T-cell (primary cell): ENCODE measurements around the gene ANKRD45. TPM values are rescaled to one million over a fixed set of nuclear protein-coding genes. Genes with fewer than 3 reads are reported as not detected.
A peak's percentile ranks its signal among the peaks of the same experiment; 100 is the strongest.

ENCODE experiments used
- ATAC-seq, 4 experiments: fragments of 200-7000 bp in 3 of 4; fragments of 150-1000 bp in 1 of 4; cut with Tn5 transposase; replicated peaks in 1 of 4; 1 replicate in 3 of 4; 2 replicates in 1 of 4; pipeline ENCODE4 v1.10.0; 2021; ENCODE audit warnings: moderate library complexity in 3 of 4, mild to moderate bottlenecking in 2 of 4, moderate number of reproducible peaks in 1 of 4
- CTCF ChIA-PET, 2 donors: fragments of 300-600 bp; sonication (Branson Sonifier 250); formaldehyde crosslinking; loops; one replicate each; lab custom pipeline; 2022; ENCODE audit warnings: antibody characterized with exemption in 2 of 2; lab: Charles Lee
- POLR2A ChIA-PET, 2 donors: fragments of 300-600 bp; sonication (Branson Sonifier 250); formaldehyde crosslinking; loops; one replicate each; lab custom pipeline; 2022; ENCODE audit warnings: antibody characterized with exemption in 2 of 2; lab: Charles Lee
- DNase-seq, 35 experiments: peaks; one replicate each; pipeline versions ENCODE4 v3.0.0 to v3.0.0-alpha.2; 2013 to 2023
- H3K27ac ChIP-seq: one replicate; pipeline ENCODE4 v1.5.1; 2013; ENCODE audit warnings: low read length
- H3K27me3 ChIP-seq, 2 experiments: replicated peaks in 1 of 2; 1 replicate in 1 of 2; 2 replicates in 1 of 2; pipeline versions ENCODE4 v1.6.1 to v1.7.0; 2013; ENCODE audit warnings: low read length in 1 of 2, mixed read lengths in 1 of 2; ENCODE audit not compliant: control insufficient read depth in 2 of 2, insufficient read depth in 2 of 2; ENCODE audit errors: extremely low read depth in 1 of 2
- H3K36me3 ChIP-seq, 2 donors: 1 replicate in 1 of 2; 2 replicates in 1 of 2; pipeline versions ENCODE4 v1.6.1 to v1.7.0; 2013; ENCODE audit warnings: low read length in 1 of 2; ENCODE audit not compliant: control insufficient read depth in 2 of 2, insufficient read depth in 1 of 2; ENCODE audit errors: extremely low read depth in 1 of 2
- H3K4me1 ChIP-seq, 2 experiments: 1 replicate in 1 of 2; 2 replicates in 1 of 2; pipeline versions ENCODE4 v1.6.1 to v1.7.0; 2013; ENCODE audit warnings: low read length in 2 of 2, mixed read lengths in 1 of 2; ENCODE audit not compliant: insufficient read depth in 2 of 2, control insufficient read depth in 1 of 2; ENCODE audit errors: extremely low read depth in 1 of 2
- H3K4me3 ChIP-seq, 2 donors: 1 replicate in 1 of 2; 2 replicates in 1 of 2; pipeline versions ENCODE4 v1.5.1 to v1.7.0; 2013; ENCODE audit warnings: mild to moderate bottlenecking in 2 of 2, low read length in 1 of 2, moderate library complexity in 1 of 2; ENCODE audit not compliant: control insufficient read depth in 1 of 2; ENCODE audit errors: extremely low read depth in 1 of 2
- H3K9me3 ChIP-seq: 2 replicates; pipeline ENCODE4 v1.7.0; 2013
- H3K27ac Mint-ChIP-seq, 2 donors: one replicate each; pipeline ENCODE4 v1.8.0; 2020 to 2021; ENCODE audit warnings: mild to moderate bottlenecking in 2 of 2, mixed read lengths in 2 of 2
- H3K27me3 Mint-ChIP-seq, 2 donors: one replicate each; pipeline ENCODE4 v1.8.0; 2021 to 2022; ENCODE audit warnings: mixed read lengths in 2 of 2
- H3K36me3 Mint-ChIP-seq: one replicate; pipeline ENCODE4 v1.8.0; 2021; ENCODE audit warnings: mixed read lengths
- H3K4me1 Mint-ChIP-seq, 3 donors: one replicate each; pipeline ENCODE4 v1.8.0; 2020 to 2022; ENCODE audit warnings: mixed read lengths in 3 of 3, mild to moderate bottlenecking in 1 of 3
- H3K4me3 Mint-ChIP-seq, 3 donors: one replicate each; pipeline ENCODE4 v1.8.0; 2020 to 2022; ENCODE audit warnings: mild to moderate bottlenecking in 3 of 3, mixed read lengths in 3 of 3, moderate library complexity in 3 of 3
- H3K9me3 Mint-ChIP-seq, 3 donors: one replicate each; pipeline ENCODE4 v1.8.0; 2020 to 2022; ENCODE audit warnings: mixed read lengths in 3 of 3
- WGBS: methylation state at CpG from one replicate; pipeline ENCODE4 v1.1.5; 2013; ENCODE audit warnings: missing lambda C conversion rate; ENCODE audit not compliant: insufficient coverage; 5-methylcytosine and 5-hydroxymethylcytosine counted together
- total RNA-seq, 35 experiments: library from RNA in 6 of 35; stranded (reverse) in 6 of 35; fragments of 120-200 nt in 1 of 35; gene quantifications; one replicate each; pipeline versions ENCODE4 v1.2.1 to v1.2.4 and lab custom pipeline; 2013 to 2026

Gene ANKRD45, protein sequence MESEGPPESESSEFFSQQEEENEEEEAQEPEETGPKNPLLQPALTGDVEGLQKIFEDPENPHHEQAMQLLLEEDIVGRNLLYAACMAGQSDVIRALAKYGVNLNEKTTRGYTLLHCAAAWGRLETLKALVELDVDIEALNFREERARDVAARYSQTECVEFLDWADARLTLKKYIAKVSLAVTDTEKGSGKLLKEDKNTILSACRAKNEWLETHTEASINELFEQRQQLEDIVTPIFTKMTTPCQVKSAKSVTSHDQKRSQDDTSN
- total RNA-seq (not detected), total RNA-seq (lab: John Stamatoyannopoulos, UW) (0 to 0.08 (median 0) reads per million in 29 experiments)
- total RNA-seq (2013), result not detected

DNA sequence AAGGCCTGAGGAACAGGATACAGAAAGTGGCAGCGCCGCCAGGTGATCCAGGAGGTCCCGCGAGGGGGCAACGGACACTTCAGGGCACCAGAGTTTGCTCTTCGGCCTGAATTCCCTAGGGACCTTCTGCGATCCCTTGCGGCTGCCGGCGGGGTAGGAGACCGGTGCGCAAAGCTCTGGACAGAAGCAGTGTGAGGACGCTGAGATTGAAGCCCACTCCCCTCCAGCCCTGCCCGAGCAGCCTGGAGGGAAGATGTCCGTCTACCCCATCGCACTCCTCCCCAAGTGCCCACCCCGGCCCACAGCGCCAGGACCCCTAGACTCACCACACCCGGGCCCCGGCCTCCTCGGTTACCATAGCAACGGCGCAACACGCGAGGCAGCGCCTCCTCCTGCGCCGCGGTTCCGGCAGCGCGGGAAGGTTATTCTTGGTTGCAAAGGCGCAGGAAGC is at the start of gene ANKRD45:
ANKRD45 (minus strand) TSS at position 361 of the 451 bp plus-strand sequence. CDS start 10,433 bp downstream, outside the sequence.
- ChIA-PET CTCF (no interaction called here), POLR2A (no interaction called here)
- H3K36me3 ChIP-seq, result no peaks in the 10 kb centered on the region
- no peak within 1 kb of the TSS for H3K27ac Mint-ChIP-seq
- H3K4me3 Mint-ChIP-seq, result peak within 1 kb of the TSS in 2 of 3 donors; percentile 50 to 55
- H3K9me3 ChIP-seq, result no peaks in the 10 kb centered on the region
- H3K27me3 ChIP-seq, result peaks cover 0 to 14% of the 10 kb centered on the region in 2 experiments
- peaks cover 3% of the 10 kb centered on the region for H3K36me3 Mint-ChIP-seq
- H3K27ac ChIP-seq, result no peak within 1 kb of the TSS
- H3K9me3 Mint-ChIP-seq, result no peaks in the 10 kb centered on the region
- 12% methylated on average over 29 of the region's 33 CpGs for WGBS
- DNase-seq, result peak in 10 of 35 experiments; percentile 1 to 18 (median 4)
- peaks cover 7 to 15% (median 13%) of the 10 kb centered on the region in 3 donors for H3K4me1 Mint-ChIP-seq
- peak within 1 kb of the TSS in 1 of 2 donors; percentile 38 for H3K4me3 ChIP-seq
- peaks cover 0 to 5% of the 10 kb centered on the region in 2 experiments for H3K4me1 ChIP-seq
- peaks cover 40 to 54% of the 10 kb centered on the region in 2 donors for H3K27me3 Mint-ChIP-seq
- no peak for ATAC-seq

DNA sequence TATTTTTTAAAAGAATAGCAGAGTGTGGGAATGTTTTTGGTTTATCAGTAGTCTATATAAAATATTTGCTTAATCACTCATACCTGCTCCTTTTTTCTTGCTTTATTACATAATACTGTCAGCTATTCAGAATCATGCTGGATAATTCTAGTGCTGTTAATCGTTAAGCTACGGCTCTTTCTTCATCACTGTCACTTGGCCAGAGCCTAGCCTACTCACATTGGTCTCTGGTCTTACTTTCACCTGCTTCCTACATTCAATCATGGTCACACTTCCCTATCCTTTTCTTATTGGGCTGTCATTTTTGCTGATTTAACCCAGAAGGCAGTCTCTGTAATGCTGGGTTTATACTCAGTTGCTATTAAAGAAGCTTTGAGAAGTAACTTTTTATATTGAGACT is 47.6 kb upstream of the ANKRD45 start:
- ATAC-seq (no peak), DNase-seq (no peak)
- Mint-ChIP-seq H3K27me3 (peaks cover under 1 to 6% of the 10 kb centered on the region in 2 donors), H3K36me3 (peaks cover 26% of the 10 kb centered on the region), H3K27ac (no peak overlapping the region), H3K4me1 (peaks cover 44 to 54% (median 51%) of the 10 kb centered on the region in 3 donors), H3K9me3 (no peaks in the 10 kb centered on the region), H3K4me3 (peak overlapping the region in 2 of 3 donors; percentile 39 to 53)
- Histone ChIP-seq H3K36me3 (peaks cover 3% of the 10 kb centered on the region in 2 donors), H3K9me3 (no peaks in the 10 kb centered on the region), H3K4me1 (peaks cover 9 to 14% of the 10 kb centered on the region in 2 experiments), H3K4me3 (no peak overlapping the region), H3K27ac (no peak overlapping the region), H3K27me3 (peaks cover 2% of the 10 kb centered on the region in 2 experiments)
- 100% methylated on average over 2 of the region's 2 CpGs for WGBS
- CTCF ChIA-PET, result interaction anchor here (0.5 to 0.9 kb wide), 2 partner anchors 15 to 107 kb away, joined by 3 to 5 read pairs; partner anchors contain the start of genes CENPL (in 1 of the 2) and DARS2 (in 1 of the 2)
- POLR2A ChIA-PET, result interaction anchor here (0.5 to 0.6 kb wide), 4 partner anchors 245 to 1081 kb away, joined by 3 to 6 read pairs (median 4); no protein-coding TSS in a partner anchor

DNA sequence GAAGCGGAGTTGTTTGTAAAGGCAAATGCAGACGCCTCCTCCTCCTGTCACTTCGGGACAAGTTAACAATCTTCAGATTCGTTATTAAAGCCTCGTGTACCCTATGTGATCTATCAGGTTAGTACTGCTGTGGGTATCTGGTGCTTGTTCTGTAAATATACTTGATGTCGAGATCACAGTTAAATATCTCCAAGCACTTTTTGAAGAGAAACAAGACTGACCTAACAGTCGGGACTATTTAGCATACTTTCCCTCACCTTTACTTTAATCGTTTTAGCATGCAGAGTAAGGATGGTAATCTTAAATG is 45.8 kb upstream of the ANKRD45 start:
- peak overlapping the region; percentile 96 to 98 for H3K27ac Mint-ChIP-seq
- DNase-seq (no peak), ATAC-seq (no peak)
- Histone ChIP-seq H3K4me1 (peaks cover 9 to 14% of the 10 kb centered on the region in 2 experiments), H3K36me3 (peaks cover 2 to 3% of the 10 kb centered on the region in 2 donors), H3K27me3 (peaks cover 5 to 7% of the 10 kb centered on the region in 2 experiments), H3K9me3 (no peaks in the 10 kb centered on the region), H3K4me3 (peak overlapping the region; percentile 51 to 89), H3K27ac (peak overlapping the region; percentile 87)
- ChIA-PET POLR2A (interaction anchor here in 1 of 2 donors (0.6 to 1.5 kb wide), 3 partner anchors 237 to 1284 kb away, joined by 3 to 5 read pairs (median 4); partner anchors contain the start of gene PRDX6), CTCF (interaction anchor here (0.6 to 1.9 kb wide), 3 partner anchors 40 to 285 kb away, joined by 7 to 10 read pairs (median 7); partner anchors contain the start of genes CENPL (in 1 of the 2) and DARS2 (in 1 of the 2))
- no peaks in the 10 kb centered on the region for H3K9me3 Mint-ChIP-seq
- peaks cover 10% of the 10 kb centered on the region for H3K36me3 Mint-ChIP-seq
- peak overlapping the region; percentile 91 to 97 (median 96) for H3K4me3 Mint-ChIP-seq
- H3K4me1 Mint-ChIP-seq, result peaks cover 31 to 41% (median 38%) of the 10 kb centered on the region in 3 donors
- peaks cover 15 to 17% of the 10 kb centered on the region in 2 donors for H3K27me3 Mint-ChIP-seq
- WGBS, result no CpG with 5 or more reads among the region's 8 CpGs

DNA sequence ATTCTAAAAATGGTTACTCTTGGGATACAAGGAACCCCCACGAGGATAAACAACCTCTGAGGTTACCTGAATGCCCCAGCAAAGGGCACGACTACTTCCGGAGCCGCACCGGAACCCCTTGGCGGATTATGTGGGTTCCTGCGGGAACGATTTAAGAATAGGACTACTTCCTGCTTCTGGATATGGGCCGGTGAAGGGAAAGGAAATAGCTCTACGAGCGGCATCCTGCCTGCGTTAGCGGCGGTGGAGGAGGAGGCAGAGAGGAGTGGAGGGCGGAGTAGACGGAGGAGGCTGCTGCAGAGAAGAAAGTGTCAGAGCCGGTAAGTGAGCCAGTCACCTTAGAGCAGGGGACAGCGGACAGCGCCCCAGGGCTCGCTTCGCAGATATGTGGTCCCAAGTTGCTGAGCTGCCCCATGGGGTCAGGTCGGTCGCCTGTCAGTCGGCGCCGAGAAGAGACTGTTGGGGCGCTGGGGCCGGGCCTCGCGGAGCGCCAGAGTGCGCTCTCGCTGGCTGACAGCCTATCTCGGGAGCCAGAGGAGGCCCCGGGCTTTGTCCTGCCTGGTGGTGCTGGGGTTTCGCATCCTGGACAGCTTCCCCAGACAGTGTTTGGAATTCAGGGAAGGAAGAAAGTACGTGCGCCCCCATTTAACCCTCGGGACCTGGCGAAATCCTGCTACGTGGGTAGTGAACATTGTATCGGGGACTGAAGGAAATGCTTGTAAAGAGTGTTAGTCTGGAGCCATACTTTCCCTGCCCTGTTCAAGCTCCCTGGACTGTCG is 45.3 kb upstream of the ANKRD45 start, which contains the start of gene KLHL20:
KLHL20 (plus strand) TSS at position 223 of the 779 bp plus-strand sequence. CDS start 1,063 bp downstream, outside the sequence.
- no peaks in the 10 kb centered on the region for H3K9me3 Mint-ChIP-seq
- peaks cover 21 to 22% of the 10 kb centered on the region in 2 donors for H3K27me3 Mint-ChIP-seq
- under 1% methylated on average over 34 of the region's 43 CpGs for WGBS
- peaks cover 11% of the 10 kb centered on the region in 2 experiments for H3K27me3 ChIP-seq
- DNase-seq, result peak; percentile 73 to 92 (median 85)
- peak within 1 kb of the TSS; percentile 91 to 97 (median 96) for H3K4me3 Mint-ChIP-seq
- POLR2A ChIA-PET, result interaction anchor here (0.5 to 1.5 kb wide), 6 partner anchors 12 to 1284 kb away, joined by 3 to 10 read pairs (median 4); partner anchors contain the start of genes GAS5 (in 1 of the 2), PRDX6 (in 1 of the 2) and ZBTB37 (in 1 of the 2)
- peak within 1 kb of the TSS; percentile 87 for H3K27ac ChIP-seq
- peak within 1 kb of the TSS; percentile 51 to 89 for H3K4me3 ChIP-seq
- peaks cover 5% of the 10 kb centered on the region for H3K36me3 Mint-ChIP-seq
- H3K4me1 ChIP-seq, result peaks cover 9 to 14% of the 10 kb centered on the region in 2 experiments
- H3K9me3 ChIP-seq, result no peaks in the 10 kb centered on the region
- peak; percentile 97 to 98 (median 98) for ATAC-seq
- peaks cover 26 to 36% (median 33%) of the 10 kb centered on the region in 3 donors for H3K4me1 Mint-ChIP-seq
- CTCF ChIA-PET, result interaction anchor here (0.6 to 1.9 kb wide), 4 partner anchors 8 to 285 kb away, joined by 3 to 10 read pairs (median 7); partner anchors contain the start of genes CENPL (in 1 of the 2) and DARS2 (in 1 of the 2)
- H3K36me3 ChIP-seq, result peaks cover 2 to 3% of the 10 kb centered on the region in 2 donors
- peak within 1 kb of the TSS; percentile 96 to 98 for H3K27ac Mint-ChIP-seq

DNA sequence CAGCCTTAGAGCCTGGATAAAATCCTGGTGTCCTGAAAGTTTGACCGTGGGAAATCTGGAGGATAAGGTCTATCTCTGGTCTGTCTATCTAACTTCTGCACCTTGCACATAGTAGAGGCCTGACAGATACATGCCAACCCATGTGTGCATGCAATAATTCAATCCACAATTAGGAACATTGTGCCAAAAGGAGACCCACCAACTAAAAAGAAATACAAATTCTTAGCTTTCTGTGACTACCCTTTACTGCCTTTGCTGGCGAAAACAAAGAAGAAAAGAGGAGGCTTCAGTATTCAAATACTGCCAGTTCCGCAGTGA is 44.7 kb upstream of the ANKRD45 start:
- H3K27me3 ChIP-seq, result peaks cover 14 to 15% of the 10 kb centered on the region in 2 experiments
- H3K27me3 Mint-ChIP-seq, result peaks cover 23 to 24% of the 10 kb centered on the region in 2 donors
- peak overlapping the region; percentile 96 to 98 for H3K27ac Mint-ChIP-seq
- peak overlapping the region; percentile 87 for H3K27ac ChIP-seq
- ChIA-PET CTCF (interaction anchor here in 1 of 2 donors (1.0 to 1.9 kb wide), 3 partner anchors 8 to 284 kb away, joined by 3 to 10 read pairs (median 7); partner anchors contain the start of genes CENPL and DARS2), POLR2A (interaction anchor here (0.5 to 1.5 kb wide), 5 partner anchors 11 to 1210 kb away, joined by 3 to 10 read pairs (median 5); partner anchors contain the start of genes GAS5 (in 1 of the 2), PRDX6 (in 1 of the 2) and ZBTB37 (in 1 of the 2))
- ATAC-seq, result no peak
- no peak for DNase-seq
- H3K36me3 Mint-ChIP-seq, result peaks cover 5% of the 10 kb centered on the region
- peaks cover 9 to 14% of the 10 kb centered on the region in 2 experiments for H3K4me1 ChIP-seq
- H3K4me3 Mint-ChIP-seq, result peak overlapping the region; percentile 91 to 97 (median 96)
- 42% methylated on average over 2 of the region's 3 CpGs for WGBS
- H3K9me3 ChIP-seq, result no peaks in the 10 kb centered on the region
- H3K4me3 ChIP-seq, result peak overlapping the region; percentile 51 to 89
- peaks cover 22 to 34% (median 33%) of the 10 kb centered on the region in 3 donors for H3K4me1 Mint-ChIP-seq
- H3K36me3 ChIP-seq, result peaks cover 2 to 3% of the 10 kb centered on the region in 2 donors
- no peaks in the 10 kb centered on the region for H3K9me3 Mint-ChIP-seq
